ENCODE measurements around the gene ERBB2. TPM values are rescaled to one million over a fixed set of nuclear protein-coding genes. Genes with fewer than 3 reads are reported as not detected.
A peak's percentile ranks its signal among the peaks of the same experiment; 100 is the strongest.

Gene ERBB2
- total RNA-seq, 2 donors from 2014 or later = 110 to 133 TPM

DNA sequence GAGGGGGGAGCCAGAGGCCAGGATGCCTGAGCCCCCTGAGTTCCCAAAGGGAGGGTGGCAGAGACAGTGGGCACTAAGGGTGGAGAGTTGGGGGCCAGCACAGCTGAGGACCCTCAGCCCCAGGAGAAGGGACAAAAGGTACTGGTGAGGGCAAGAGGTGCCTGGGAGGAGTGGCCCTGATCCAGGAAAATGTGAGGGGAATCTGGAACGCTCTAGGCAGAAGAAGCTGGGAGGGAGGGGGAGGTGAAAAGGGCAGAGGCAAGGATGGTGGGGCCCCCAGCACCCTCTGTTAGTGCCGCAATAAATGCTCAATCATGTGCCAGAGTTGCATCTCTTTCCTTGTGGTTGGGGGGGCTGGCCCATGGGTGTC lies 33.6 kb upstream of the ERBB2 start:
- TF ChIP-seq, protein P1, sequence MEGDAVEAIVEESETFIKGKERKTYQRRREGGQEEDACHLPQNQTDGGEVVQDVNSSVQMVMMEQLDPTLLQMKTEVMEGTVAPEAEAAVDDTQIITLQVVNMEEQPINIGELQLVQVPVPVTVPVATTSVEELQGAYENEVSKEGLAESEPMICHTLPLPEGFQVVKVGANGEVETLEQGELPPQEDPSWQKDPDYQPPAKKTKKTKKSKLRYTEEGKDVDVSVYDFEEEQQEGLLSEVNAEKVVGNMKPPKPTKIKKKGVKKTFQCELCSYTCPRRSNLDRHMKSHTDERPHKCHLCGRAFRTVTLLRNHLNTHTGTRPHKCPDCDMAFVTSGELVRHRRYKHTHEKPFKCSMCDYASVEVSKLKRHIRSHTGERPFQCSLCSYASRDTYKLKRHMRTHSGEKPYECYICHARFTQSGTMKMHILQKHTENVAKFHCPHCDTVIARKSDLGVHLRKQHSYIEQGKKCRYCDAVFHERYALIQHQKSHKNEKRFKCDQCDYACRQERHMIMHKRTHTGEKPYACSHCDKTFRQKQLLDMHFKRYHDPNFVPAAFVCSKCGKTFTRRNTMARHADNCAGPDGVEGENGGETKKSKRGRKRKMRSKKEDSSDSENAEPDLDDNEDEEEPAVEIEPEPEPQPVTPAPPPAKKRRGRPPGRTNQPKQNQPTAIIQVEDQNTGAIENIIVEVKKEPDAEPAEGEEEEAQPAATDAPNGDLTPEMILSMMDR (conservative IDR thresholded peaks at IDR 0.05) = no peak
- H3K4me1 Mint-ChIP-seq = peaks cover 11% of the 10 kb centered on the region
- H3K4me3 Mint-ChIP-seq = no peak overlapping the region

DNA sequence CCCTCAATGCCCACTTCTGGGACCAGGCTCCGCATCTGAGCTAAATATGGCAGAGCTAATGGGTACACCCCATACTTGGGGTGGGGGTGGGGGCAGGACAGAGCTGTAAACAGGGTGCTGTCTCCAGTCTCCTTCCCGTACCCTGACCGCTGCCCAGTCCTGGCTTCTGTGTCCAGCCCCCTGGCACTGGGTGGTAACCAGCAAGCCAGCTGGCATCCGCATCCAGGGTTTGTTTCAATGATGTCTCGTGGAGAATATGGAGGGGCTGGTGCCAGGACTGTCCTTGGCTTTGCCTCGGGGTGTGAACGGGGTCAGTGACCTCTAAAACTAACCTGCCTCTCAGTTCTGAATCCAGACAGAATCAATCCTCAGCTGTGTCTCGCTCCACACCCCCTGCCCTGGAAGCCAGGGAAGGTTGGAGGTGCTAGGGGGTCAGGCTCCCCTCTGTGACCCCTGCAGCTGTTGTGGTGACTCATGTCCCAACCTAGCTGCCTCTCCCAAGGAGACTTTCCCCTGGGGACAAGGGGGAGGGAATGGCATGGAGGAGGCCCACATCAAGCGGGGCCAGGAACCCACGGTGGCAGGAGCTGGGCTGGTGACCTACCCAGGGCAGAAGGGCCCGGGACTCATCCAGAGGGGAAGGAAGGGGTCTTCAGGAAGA lies 33.1 kb upstream of the ERBB2 start:
- H3K9ac ChIP-seq (ENCODE audit: extremely low read depth, low read length, poor library complexity, severe bottlenecking) = no peak overlapping the region
- peaks cover 11% of the 10 kb centered on the region for H3K4me1 Mint-ChIP-seq

More for the DNA sequence above, 33.6 kb upstream of the ERBB2 start:
- peaks cover 3% of the 10 kb centered on the region for H3K36me3 Mint-ChIP-seq (ENCODE audit: low read depth)
- no peak overlapping the region for H3K27ac ChIP-seq (ENCODE audit: low read depth, low read length)
- DNase-seq = no peak
- H3K4me3 ChIP-seq (ENCODE audit: low read length) = no peak overlapping the region
- H3K9me3 ChIP-seq (ENCODE audit: control insufficient read depth, low read length) = no peaks in the 10 kb centered on the region
- no peak overlapping the region for H3K27ac Mint-ChIP-seq
- H3K36me3 ChIP-seq (ENCODE audit: control insufficient read depth, insufficient read depth, low read length) = peaks cover 7% of the 10 kb centered on the region
- H3K9me3 Mint-ChIP-seq = no peaks in the 10 kb centered on the region
- peaks cover 59% of the 10 kb centered on the region for H3K27me3 Mint-ChIP-seq (ENCODE audit: insufficient read depth)
- H3K9ac ChIP-seq (ENCODE audit: extremely low read depth, low read length, poor library complexity, severe bottlenecking) = no peak overlapping the region
- H3K4me1 ChIP-seq (ENCODE audit: control insufficient read depth, insufficient read depth, low read length) = no peaks in the 10 kb centered on the region
- H3K27me3 ChIP-seq (ENCODE audit: control insufficient read depth, insufficient read depth, low read length, poor library complexity, severe bottlenecking) = peaks cover 48% of the 10 kb centered on the region
- WGBS, 2 experiments (ENCODE audit: insufficient coverage in 1 of 2, insufficient read length in 1 of 2) = 75 to 93% methylated on average over 2 of the region's 2 CpGs

DNA sequence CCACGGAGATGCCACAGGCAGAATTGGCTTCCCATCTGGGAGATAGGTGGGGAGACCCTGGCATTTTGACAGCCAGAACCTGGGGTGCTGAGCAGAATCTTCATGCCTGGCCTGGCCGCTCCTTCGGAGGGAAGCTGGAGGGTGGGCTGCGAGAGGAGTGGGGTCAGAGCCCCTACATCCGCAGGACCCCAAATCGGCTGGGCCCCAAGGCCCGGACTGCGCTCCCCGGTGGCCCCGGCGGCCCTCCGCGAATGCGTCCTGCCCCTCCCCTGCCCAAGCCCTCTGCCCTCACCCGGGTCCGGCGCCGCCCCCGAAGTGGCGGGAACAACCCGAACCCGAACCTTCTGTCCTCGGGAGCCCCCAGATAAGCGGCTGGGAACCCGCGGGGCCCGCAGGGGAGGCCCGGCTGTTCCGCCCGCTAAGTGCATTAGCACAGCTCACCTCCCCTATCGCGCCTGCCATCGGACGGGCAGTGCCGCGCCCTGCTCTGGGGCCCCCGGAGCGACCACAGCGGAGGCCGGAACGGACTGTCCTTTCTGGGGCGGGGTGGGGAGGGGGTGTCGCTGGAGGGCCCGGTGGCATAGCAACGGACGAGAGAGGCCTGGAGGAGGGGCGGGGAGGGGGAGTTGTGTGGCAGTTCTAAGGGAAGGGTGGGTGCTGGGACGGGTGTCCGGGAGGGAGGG lies 32.5 kb upstream of the ERBB2 start:
- H3K9ac ChIP-seq (ENCODE audit: extremely low read depth, low read length, poor library complexity, severe bottlenecking) = no peak overlapping the region
- no peaks in the 10 kb centered on the region for H3K36me3 Mint-ChIP-seq (ENCODE audit: low read depth)
- H3K9me3 Mint-ChIP-seq = no peaks in the 10 kb centered on the region
- H3K4me1 ChIP-seq (ENCODE audit: control insufficient read depth, insufficient read depth, low read length) = no peaks in the 10 kb centered on the region
- H3K4me1 Mint-ChIP-seq = peaks cover 12% of the 10 kb centered on the region
- no peak overlapping the region for H3K27ac Mint-ChIP-seq
- peak; percentile 79 for DNase-seq
- H3K9me3 ChIP-seq (ENCODE audit: control insufficient read depth, low read length) = no peaks in the 10 kb centered on the region
- H3K4me3 Mint-ChIP-seq = peak overlapping the region; percentile 40
- H3K27me3 ChIP-seq (ENCODE audit: control insufficient read depth, insufficient read depth, low read length, poor library complexity, severe bottlenecking) = peaks cover 50% of the 10 kb centered on the region
- H3K27ac ChIP-seq (ENCODE audit: low read depth, low read length) = no peak overlapping the region
- TF ChIP-seq, protein P1 (conservative IDR thresholded peaks at IDR 0.05) = no peak
- peaks cover 62% of the 10 kb centered on the region for H3K27me3 Mint-ChIP-seq (ENCODE audit: insufficient read depth)
- no peaks in the 10 kb centered on the region for H3K36me3 ChIP-seq (ENCODE audit: control insufficient read depth, insufficient read depth, low read length)
- H3K4me3 ChIP-seq (ENCODE audit: low read length) = no peak overlapping the region
- 15 to 18% methylated on average over 20 to 49 of the region's 49 CpGs for WGBS, 2 experiments (ENCODE audit: insufficient coverage in 1 of 2, insufficient read length in 1 of 2)

More for the DNA sequence above, 33.1 kb upstream of the ERBB2 start:
- no peak overlapping the region for H3K4me3 ChIP-seq (ENCODE audit: low read length)
- Mint-ChIP-seq H3K27me3 (ENCODE audit: insufficient read depth) (peaks cover 59% of the 10 kb centered on the region), H3K9me3 (no peaks in the 10 kb centered on the region), H3K36me3 (ENCODE audit: low read depth) (no peaks in the 10 kb centered on the region), H3K4me3 (peak overlapping the region; percentile 40), H3K27ac (no peak overlapping the region)
- TF ChIP-seq, protein P1 (conservative IDR thresholded peaks at IDR 0.05) = no peak
- peaks cover 50% of the 10 kb centered on the region for H3K27me3 ChIP-seq (ENCODE audit: control insufficient read depth, insufficient read depth, low read length, poor library complexity, severe bottlenecking)
- H3K9me3 ChIP-seq (ENCODE audit: control insufficient read depth, low read length) = no peaks in the 10 kb centered on the region
- no peak for DNase-seq
- peaks cover 5% of the 10 kb centered on the region for H3K36me3 ChIP-seq (ENCODE audit: control insufficient read depth, insufficient read depth, low read length)
- no peaks in the 10 kb centered on the region for H3K4me1 ChIP-seq (ENCODE audit: control insufficient read depth, insufficient read depth, low read length)
- WGBS, 2 experiments (ENCODE audit: insufficient coverage in 1 of 2, insufficient read length in 1 of 2) = 84 to 86% methylated on average over 6 to 11 of the region's 11 CpGs
- no peak overlapping the region for H3K27ac ChIP-seq (ENCODE audit: low read depth, low read length)
